ENCODE measurements around the gene CHRNB4.

- TF ChIP-seq CTCF (conservative IDR thresholded peaks at IDR 0.05) (no peak), ZFX (IDR thresholded peaks at IDR 0.05) (no peak)
These were observed 42.7 kb downstream of the CHRNB4 start for GRCh38 chr15:78598348-78598747.
